Left kidney (tissue), 2 donors: ENCODE data around the gene HS3ST6. TPM values are rescaled to one million over a fixed set of nuclear protein-coding genes. Genes with fewer than 3 reads are reported as not detected.
"Not testable (repeated sequence)": the region's sequence is repeated elsewhere in the genome, so short reads cannot be mapped to it uniquely, and the experiment has no call there.

Experiments
- DNase-seq: peaks from one replicate; pipeline ENCODE4 v3.0.0-alpha.2; 2013
- polyA plus RNA-seq: library from polyadenylated mRNA; unstranded; fragments of 120-200 nt; gene quantifications from one replicate; pipeline ENCODE4 v1.2.1, GENCODE V29; 2013; ENCODE audit not compliant: insufficient read length

Gene HS3ST6
- polyA plus RNA-seq, 1 donor, result 0.15 TPM

GRCh38 chr16:1947369-1947670 is 29.1 kb upstream of the HS3ST6 start:
- no peak for DNase-seq

- no peak for DNase-seq
These were observed 28.5 kb upstream of the HS3ST6 start for GRCh38 chr16:1946495-1947368.

GRCh38 chr16:1945559-1946391 is 27.6 kb upstream of the HS3ST6 start:
- no peak for DNase-seq

- no peak for DNase-seq
These were observed 26.5 kb upstream of the HS3ST6 start for GRCh38 chr16:1944612-1945199.

- peak; percentile 99 for DNase-seq
These were observed 24.9 kb upstream of the HS3ST6 start, which contains the start of gene MSRB1 for GRCh38 chr16:1942810-1943726. Gene MSRB1 (minus strand): TSS chr16:1943199. CDS start chr16:1943156, 43 bp downstream.

GRCh38 chr16:1942047-1942809 is 24.0 kb upstream of the HS3ST6 start:
- no peak for DNase-seq

GRCh38 chr16:1941162-1942046 is 23.2 kb upstream of the HS3ST6 start:
- no peak for DNase-seq

GRCh38 chr16:1940273-1941161 is 22.3 kb upstream of the HS3ST6 start:
- DNase-seq, result no peak

- DNase-seq, result not testable (repeated sequence)
These were observed 21.6 kb upstream of the HS3ST6 start for GRCh38 chr16:1939833-1940232.

GRCh38 chr16:1938910-1939309 is 20.7 kb upstream of the HS3ST6 start:
- DNase-seq, result no peak

- no peak for DNase-seq
These were observed 20.1 kb upstream of the HS3ST6 start for GRCh38 chr16:1938316-1938715.

GRCh38 chr16:1936945-1937479 is 18.8 kb upstream of the HS3ST6 start:
- no peak for DNase-seq

GRCh38 chr16:1933097-1933661 is 15.0 kb upstream of the HS3ST6 start:
- no peak for DNase-seq

GRCh38 chr16:1932050-1933028 is 14.1 kb upstream of the HS3ST6 start:
- DNase-seq, result no peak

GRCh38 chr16:1930338-1930720 is 12.1 kb upstream of the HS3ST6 start:
- DNase-seq, result no peak

GRCh38 chr16:1929578-1930337 is 11.5 kb upstream of the HS3ST6 start:
- peak; percentile 83 for DNase-seq
